GM19328 (cell line): ENCODE data around the gene KLHL25.
"Not testable (repeated sequence)": the region's sequence is repeated elsewhere in the genome, so short reads cannot be mapped to it uniquely, and the experiment has no call there.

ENCODE experiments used
- ATAC-seq: cut with Tn5 transposase; IDR thresholded peaks from one replicate; pipeline ENCODE4 v1.9.1; 2021; ENCODE audit warnings: mild to moderate bottlenecking, moderate library complexity; ENCODE audit not compliant: unreplicated experiment

Gene KLHL25

GRCh38 chr15:85794598-85795336 lies at the start of gene KLHL25:
Gene KLHL25 (minus strand): TSS chr15:85794925. CDS start chr15:85769810, 25,115 bp downstream.
- peak; percentile 98 for ATAC-seq

GRCh38 chr15:85840802-85841152 lies 46.1 kb upstream of the KLHL25 start:
- no peak for ATAC-seq

GRCh38 chr15:85840079-85840801 lies 45.5 kb upstream of the KLHL25 start:
- ATAC-seq: peak; percentile 93

- no peak for ATAC-seq
Measured at GRCh38 chr15:85839643-85840042, 44.9 kb upstream of the KLHL25 start.

GRCh38 chr15:85838655-85839054 lies 43.9 kb upstream of the KLHL25 start:
- ATAC-seq: no peak

- no peak for ATAC-seq
Measured at GRCh38 chr15:85837881-85838280, 43.2 kb upstream of the KLHL25 start.

- ATAC-seq: no peak
Measured at GRCh38 chr15:85837011-85837433, 42.3 kb upstream of the KLHL25 start.

- no peak for ATAC-seq
Measured at GRCh38 chr15:85834651-85835050, 39.9 kb upstream of the KLHL25 start.

DNA sequence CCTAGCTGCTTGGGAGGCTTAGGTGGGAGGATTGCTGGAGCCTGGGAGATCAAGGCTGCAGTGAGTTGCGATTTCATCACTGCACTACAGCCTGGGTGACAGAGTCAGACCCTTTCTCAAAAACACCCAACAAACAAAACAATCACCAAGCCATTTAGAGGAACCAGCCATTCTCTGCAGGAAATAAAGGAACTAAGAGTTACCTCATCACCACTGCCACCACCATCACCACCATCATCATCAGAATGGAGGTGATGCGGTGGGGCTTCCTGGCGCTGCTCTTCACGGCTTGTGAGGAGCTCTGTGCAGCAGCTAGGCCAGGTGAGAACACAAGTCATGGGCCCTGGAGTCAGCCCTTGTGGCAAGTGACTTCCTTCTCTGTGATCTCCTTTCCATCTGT lies 37.7 kb upstream of the KLHL25 start:
- ATAC-seq: no peak

- no peak for ATAC-seq
Measured at GRCh38 chr15:85831415-85832113, 36.8 kb upstream of the KLHL25 start.

DNA sequence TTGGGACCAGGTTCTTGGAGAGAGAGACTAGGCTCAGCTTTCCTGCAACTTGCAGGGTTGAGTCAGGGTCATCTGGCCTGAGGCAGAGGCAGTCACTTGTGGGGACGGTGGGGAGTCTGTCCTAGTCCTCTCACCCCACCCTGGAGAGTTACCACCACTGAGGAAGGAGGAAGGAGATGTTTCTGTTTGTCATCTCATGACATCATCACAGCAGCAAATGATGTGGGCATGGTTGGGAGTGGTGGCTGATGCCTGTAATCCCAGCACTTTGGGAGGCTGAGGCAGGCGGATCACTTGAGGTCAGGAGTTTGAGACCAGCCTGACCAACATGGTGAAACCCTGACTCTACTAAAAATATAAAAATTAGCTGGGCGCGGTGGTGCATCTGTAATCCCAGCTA lies 35.0 kb upstream of the KLHL25 start:
- not testable (repeated sequence) for ATAC-seq

GRCh38 chr15:85828874-85829273 lies 34.1 kb upstream of the KLHL25 start:
- ATAC-seq: no peak

DNA sequence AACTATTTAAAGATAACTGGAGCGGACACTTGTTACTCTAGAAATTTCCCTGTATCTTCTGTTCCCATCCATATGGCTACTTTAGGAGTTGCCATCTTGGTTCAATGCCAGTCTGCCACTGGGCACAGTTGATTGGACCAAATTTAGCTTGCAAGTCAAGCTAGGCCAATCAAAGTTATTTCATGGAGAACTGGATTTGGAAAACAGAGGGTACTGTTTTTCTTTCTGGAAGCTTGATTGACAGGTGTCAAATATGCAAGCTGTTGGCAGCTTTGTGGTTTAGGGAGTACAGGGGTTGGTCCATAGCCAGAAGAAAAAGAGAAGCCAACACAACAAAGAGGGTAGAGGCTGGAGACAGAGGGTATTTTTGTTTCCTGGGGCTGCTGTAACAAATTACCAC lies 33.4 kb upstream of the KLHL25 start:
- no peak for ATAC-seq

DNA sequence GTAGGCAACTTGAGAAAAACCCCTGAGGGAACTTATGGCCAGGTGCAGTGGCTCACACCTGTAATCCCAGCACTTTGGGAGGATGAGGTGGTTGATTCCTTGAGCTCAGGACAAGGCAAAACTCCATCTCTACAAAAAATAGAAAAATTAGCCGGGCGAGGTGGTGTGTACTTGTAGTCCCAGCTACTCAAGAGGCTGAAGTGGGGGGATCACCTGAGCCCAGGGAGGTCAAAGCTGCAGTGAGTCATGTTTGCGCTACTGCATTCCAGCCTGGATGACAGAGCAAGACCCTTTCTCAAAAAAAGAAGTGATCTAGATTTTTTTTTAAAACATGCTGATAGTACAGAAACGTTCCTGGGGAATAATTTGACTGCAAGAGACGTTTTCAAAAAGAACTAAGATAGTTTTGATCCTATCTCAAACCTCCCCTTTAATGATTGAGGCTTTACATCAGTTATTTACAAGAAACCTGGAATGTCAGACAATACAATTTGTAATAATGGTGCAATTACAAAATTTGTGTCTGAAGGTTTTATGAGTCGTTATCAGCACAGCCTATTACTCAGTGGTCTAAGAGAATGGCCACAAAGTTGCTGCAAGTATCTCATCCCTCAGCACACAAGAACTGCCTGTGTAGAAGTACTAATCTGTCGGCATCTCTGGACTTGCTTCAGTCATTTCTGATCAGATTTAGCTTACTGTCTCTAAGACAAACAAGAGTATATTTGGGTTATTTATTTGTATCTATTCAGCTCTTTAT lies 32.2 kb upstream of the KLHL25 start:
- no peak for ATAC-seq

DNA sequence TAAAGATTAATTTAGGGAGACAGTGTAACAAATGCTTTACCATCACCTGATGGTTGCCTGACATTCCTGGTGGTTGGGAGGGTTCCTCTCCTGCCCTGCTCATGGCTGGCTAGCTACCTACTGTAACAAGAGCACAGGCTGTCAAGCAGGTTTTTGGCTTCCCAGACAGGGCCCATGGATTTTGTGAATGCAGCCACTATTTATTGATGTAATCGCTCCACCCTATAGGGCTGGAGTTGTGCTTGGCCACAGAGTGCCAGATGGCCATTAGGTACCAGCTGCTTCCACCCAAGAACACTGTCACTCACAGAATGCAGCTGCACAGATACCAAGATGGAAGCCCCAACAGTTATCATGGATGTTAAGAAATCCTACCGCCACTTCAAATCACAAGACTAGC lies 31.0 kb upstream of the KLHL25 start:
- no peak for ATAC-seq

DNA sequence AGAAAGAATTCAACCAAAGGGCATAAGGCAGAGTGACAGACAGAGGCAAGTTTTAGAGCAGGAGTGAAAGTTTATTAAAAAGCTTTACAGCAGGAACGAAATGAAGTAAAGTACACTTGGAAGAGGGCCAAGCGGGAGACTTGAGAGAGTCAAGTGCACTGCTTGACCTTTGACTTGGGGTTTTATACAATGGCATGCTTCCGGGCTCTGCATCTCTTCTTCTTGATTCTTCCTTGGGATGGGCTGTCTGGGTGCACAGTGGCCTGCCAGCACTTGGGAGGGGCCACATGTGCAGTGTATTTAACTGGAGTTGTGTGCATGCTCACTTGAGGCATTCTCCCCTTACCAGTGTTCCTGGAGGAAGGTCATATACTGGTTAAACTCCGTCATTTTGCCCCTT lies 30.4 kb upstream of the KLHL25 start:
- no peak for ATAC-seq

- ATAC-seq: no peak
Measured at GRCh38 chr15:85821545-85821944, 26.8 kb upstream of the KLHL25 start.

DNA sequence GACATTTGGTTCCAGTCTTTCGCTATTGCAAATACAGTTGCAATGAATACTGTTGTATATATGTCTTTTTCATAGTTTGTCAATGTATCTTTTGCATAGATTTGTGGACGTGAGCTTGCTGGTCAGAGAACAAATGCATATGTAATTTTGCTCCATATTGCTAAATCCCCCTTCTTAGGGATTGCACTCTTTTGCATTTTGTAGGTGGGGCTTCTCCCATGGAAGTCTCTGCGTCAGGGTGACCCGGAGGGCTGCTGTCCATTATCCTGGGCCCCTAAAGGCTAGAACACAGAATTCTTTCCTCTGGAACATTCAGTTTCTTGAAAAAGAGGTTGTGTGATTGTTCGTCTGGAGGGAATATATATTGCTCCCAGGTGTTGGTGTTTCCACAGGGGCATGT lies 25.2 kb upstream of the KLHL25 start:
- ATAC-seq: no peak

DNA sequence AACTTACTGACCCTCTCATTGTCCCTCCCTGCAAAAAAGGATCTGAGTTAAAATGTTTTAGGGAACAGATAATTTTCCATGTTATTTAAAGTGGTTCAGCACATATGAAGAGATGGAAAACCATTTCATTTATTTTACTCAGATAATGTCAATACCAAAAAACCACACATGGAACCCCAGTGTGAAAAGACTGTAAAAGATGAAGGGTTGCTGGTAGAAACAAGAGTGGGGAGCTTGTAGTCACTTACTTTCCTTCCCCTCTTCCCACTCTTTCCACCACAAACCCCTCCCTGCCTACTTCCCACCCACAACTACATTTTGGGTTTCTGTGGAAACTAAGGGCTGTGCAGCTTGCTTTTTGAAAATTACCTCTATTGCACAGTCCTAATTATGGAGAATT lies 18.5 kb upstream of the KLHL25 start:
- ATAC-seq: no peak

DNA sequence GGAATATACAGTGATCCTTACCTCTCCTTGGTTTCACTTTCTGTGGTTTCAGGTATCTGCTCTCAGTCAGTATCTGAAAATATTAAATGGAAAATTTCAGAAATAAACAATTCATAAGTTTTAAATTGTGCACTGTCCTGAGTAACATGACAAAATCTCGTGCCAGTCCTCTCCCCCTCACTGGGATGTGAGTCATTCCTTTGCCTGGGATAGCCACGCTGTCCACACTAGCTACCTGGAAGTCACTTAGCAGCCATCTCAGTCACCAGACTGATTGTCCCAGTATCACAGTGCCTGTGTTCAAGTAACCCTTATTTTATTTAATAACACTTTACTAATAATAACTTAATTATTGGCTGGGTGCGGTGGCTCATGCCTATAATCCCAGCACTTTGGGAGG lies 15.3 kb upstream of the KLHL25 start:
- no peak for ATAC-seq

- ATAC-seq: no peak
Measured at GRCh38 chr15:85805420-85805819, 10.7 kb upstream of the KLHL25 start.
